GM21825 (cell line): ENCODE data around the gene MYH11.
"Not testable (repeated sequence)": the region's sequence is repeated elsewhere in the genome, so short reads cannot be mapped to it uniquely, and the experiment has no call there.

ENCODE experiments used
- ATAC-seq: cut with Tn5 transposase; IDR thresholded peaks from one replicate; pipeline ENCODE4 v1.9.1; 2021; ENCODE audit warnings: mild to moderate bottlenecking, moderate library complexity; ENCODE audit not compliant: unreplicated experiment

Gene MYH11

GRCh38 chr16:15757077-15757386 lies 99.8 kb downstream of the MYH11 start:
- ATAC-seq: no peak

- no peak for ATAC-seq
Measured at GRCh38 chr16:15754821-15755534, 101.8 kb downstream of the MYH11 start.

GRCh38 chr16:15752717-15753488 lies 103.9 kb downstream of the MYH11 start:
- ATAC-seq: no peak

GRCh38 chr16:15751940-15752339 lies 104.9 kb downstream of the MYH11 start:
- ATAC-seq: no peak

GRCh38 chr16:15749985-15750384 lies 106.8 kb downstream of the MYH11 start:
- no peak for ATAC-seq

GRCh38 chr16:15749371-15749770 lies 107.5 kb downstream of the MYH11 start:
- ATAC-seq: no peak

GRCh38 chr16:15748654-15749053 lies 108.2 kb downstream of the MYH11 start:
- ATAC-seq: no peak

- no peak for ATAC-seq
Measured at GRCh38 chr16:15747937-15748336, 108.9 kb downstream of the MYH11 start.

- no peak for ATAC-seq
Measured at GRCh38 chr16:15746332-15746731, 110.5 kb downstream of the MYH11 start.

GRCh38 chr16:15743657-15744056 lies 113.2 kb downstream of the MYH11 start:
- no peak for ATAC-seq

- ATAC-seq: no peak
Measured at GRCh38 chr16:15742716-15743115, 114.1 kb downstream of the MYH11 start.

- no peak for ATAC-seq
Measured at GRCh38 chr16:15741207-15741871, 115.5 kb downstream of the MYH11 start.

- no peak for ATAC-seq
Measured at GRCh38 chr16:15739950-15740349, 116.9 kb downstream of the MYH11 start.

- no peak for ATAC-seq
Measured at GRCh38 chr16:15739464-15739863, 117.4 kb downstream of the MYH11 start.

- no peak for ATAC-seq
Measured at GRCh38 chr16:15737140-15737644, 119.6 kb downstream of the MYH11 start.

- no peak for ATAC-seq
Measured at GRCh38 chr16:15736529-15736928, 120.3 kb downstream of the MYH11 start.

- no peak for ATAC-seq
Measured at GRCh38 chr16:15735610-15736009, 121.2 kb downstream of the MYH11 start.

- no peak for ATAC-seq
Measured at GRCh38 chr16:15732416-15732815, 124.4 kb downstream of the MYH11 start.

GRCh38 chr16:15729152-15729551 lies 127.7 kb downstream of the MYH11 start:
- ATAC-seq: no peak

GRCh38 chr16:15727697-15728096 lies 129.1 kb downstream of the MYH11 start:
- ATAC-seq: not testable (repeated sequence)

- ATAC-seq: no peak
Measured at GRCh38 chr16:15726715-15727114, 130.1 kb downstream of the MYH11 start.
